MCF 10A (cell line): ENCODE results near the gene DNAL1. TPM values are rescaled to one million over a fixed set of nuclear protein-coding genes. Genes with fewer than 3 reads are reported as not detected.

Source experiments
- BruUV-seq: library from RNA; stranded (reverse); fragments of 400-500 nt; replicated peaks from 2 replicates; lab custom pipeline; 2021; lab: Mats Ljungman, UMichigan
- CTCF ChIA-PET: fragments of 300-600 bp; sonication (Branson Sonifier 250); formaldehyde crosslinking; extraction: SDS; loops from one replicate; lab custom pipeline; 2021; ENCODE audit warnings: antibody characterized with exemption, inconsistent platforms; lab: Yijun Ruan, JAX
- POLR2A ChIA-PET: fragments of 300-600, 350-650 bp; sonication (Branson Sonifier 250); formaldehyde crosslinking; extraction: SDS; loops from one replicate; lab custom pipeline; 2020; ENCODE audit warnings: antibody characterized with exemption, inconsistent platforms; lab: Yijun Ruan, JAX
- DNase-seq: peaks from one replicate; pipeline ENCODE4 v3.0.0-alpha.2; 2018; ENCODE audit not compliant: unreplicated experiment
- H3K27ac Mint-ChIP-seq: one replicate; pipeline ENCODE4 v1.8.0; 2022; ENCODE audit warnings: mild to moderate bottlenecking, low read depth, mixed read lengths; ENCODE audit not compliant: unreplicated experiment
- H3K27me3 Mint-ChIP-seq: one replicate; pipeline ENCODE4 v1.8.0; 2022; ENCODE audit warnings: mixed read lengths; ENCODE audit not compliant: insufficient read depth, unreplicated experiment
- H3K36me3 Mint-ChIP-seq: one replicate; pipeline ENCODE4 v1.8.0; 2022; ENCODE audit warnings: mild to moderate bottlenecking, moderate library complexity, mixed read lengths; ENCODE audit not compliant: insufficient read depth, unreplicated experiment
- H3K4me1 Mint-ChIP-seq: one replicate; pipeline ENCODE4 v1.8.0; 2022; ENCODE audit warnings: mixed read lengths; ENCODE audit not compliant: insufficient read depth, unreplicated experiment
- H3K4me3 Mint-ChIP-seq: one replicate; pipeline ENCODE4 v1.8.0; 2022; ENCODE audit warnings: mild to moderate bottlenecking, moderate library complexity, mixed read lengths; ENCODE audit not compliant: unreplicated experiment
- H3K9me3 Mint-ChIP-seq: one replicate; pipeline ENCODE4 v1.8.0; 2022; ENCODE audit warnings: mixed read lengths; ENCODE audit not compliant: unreplicated experiment
- CTCF ChIP-seq: fragments of 200-600 bp; IDR thresholded peaks from one replicate; pipeline ENCODE4 v1.8.0; 2022; ENCODE audit warnings: antibody characterized with exemption, mild to moderate bottlenecking; ENCODE audit not compliant: unreplicated experiment
- intact Hi-C: fragments of 100-400 bp; cut with micrococcal nuclease; formaldehyde crosslinking; loops from 2 replicates; pipeline ENCODE4 v1.14.1; 2022
- total RNA-seq: library from RNA; stranded (reverse); gene quantifications from 2 replicates; pipeline ENCODE4 v1.2.3, GENCODE V29; 2022

The DNAL1 gene
- total RNA-seq, 1 experiment from 2014 or later, result 18.5 TPM

DNA sequence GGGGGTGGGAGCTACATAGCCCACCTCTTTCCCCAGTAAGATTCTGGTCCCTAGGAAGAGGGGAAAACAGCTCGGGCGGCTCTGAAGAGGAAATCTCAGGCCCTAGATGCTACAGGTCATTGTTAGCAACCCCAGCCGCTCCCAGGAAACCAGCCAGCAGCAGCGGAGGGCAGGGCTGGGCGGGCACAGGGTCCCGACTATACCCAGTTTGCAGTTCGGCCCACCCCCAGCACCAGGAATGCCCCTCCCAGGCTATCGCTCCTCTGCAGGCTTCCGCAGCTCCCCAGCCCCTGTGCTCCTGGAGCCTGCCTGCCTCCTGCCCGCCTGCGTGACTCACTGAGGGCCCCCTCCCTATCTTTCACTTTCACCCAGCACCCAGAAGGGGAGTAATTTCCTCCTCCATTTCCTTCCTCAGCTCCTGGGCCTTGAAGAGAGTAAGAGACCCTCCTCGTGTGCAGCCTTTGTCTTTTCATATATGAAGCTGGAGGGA lies 96.6 kb downstream of the DNAL1 start:
- peaks cover 52% of the 10 kb centered on the region for H3K36me3 Mint-ChIP-seq
- peak overlapping the region; percentile 65 for H3K4me3 Mint-ChIP-seq
- TF ChIP-seq CTCF, result no peak
- peak overlapping the region; percentile 92 for H3K27ac Mint-ChIP-seq
- BruUV-seq, result no TSS peak
- H3K9me3 Mint-ChIP-seq, result no peaks in the 10 kb centered on the region
- POLR2A ChIA-PET, result interaction anchor here (0.6 to 9.8 kb wide), 18 partner anchors 8 to 278 kb away, joined by 3 to 296 read pairs (median 6); partner anchors contain the start of genes BBOF1, COQ6, ENTPD5 and FAM161B
- DNase-seq, result peak; percentile 84
- no peaks in the 10 kb centered on the region for H3K27me3 Mint-ChIP-seq
- H3K4me1 Mint-ChIP-seq, result peaks cover 55% of the 10 kb centered on the region
- CTCF ChIA-PET, result interaction anchor here (0.9 to 5.7 kb wide), 10 partner anchors 10 to 298 kb away, joined by 3 to 59 read pairs (median 4); no protein-coding TSS in a partner anchor
- intact Hi-C loops, result loop anchor here (1.0 to 5.0 kb wide), 3 partner anchors 17 to 146 kb away; partner anchors contain the start of gene ZNF410

GRCh38 chr14:73741876-73742519 lies 97.2 kb downstream of the DNAL1 start:
- intact Hi-C loops, result loop anchor here (1.0 to 5.0 kb wide), 3 partner anchors 16 to 145 kb away; partner anchors contain the start of gene ZNF410
- Mint-ChIP-seq H3K36me3 (peaks cover 47% of the 10 kb centered on the region), H3K9me3 (no peaks in the 10 kb centered on the region), H3K4me3 (peak overlapping the region; percentile 65), H3K27ac (peak overlapping the region; percentile 92), H3K27me3 (no peaks in the 10 kb centered on the region), H3K4me1 (peaks cover 58% of the 10 kb centered on the region)
- ChIA-PET POLR2A (interaction anchor here (0.6 to 9.8 kb wide), 15 partner anchors 8 to 277 kb away, joined by 3 to 296 read pairs (median 7); partner anchors contain the start of genes BBOF1, ENTPD5, PTGR2 and ZNF410), CTCF (interaction anchor here (0.7 to 5.7 kb wide), 11 partner anchors 10 to 297 kb away, joined by 3 to 59 read pairs (median 4); no protein-coding TSS in a partner anchor)
- no peak for DNase-seq
- BruUV-seq, result no TSS peak
- TF ChIP-seq CTCF, result no peak

- H3K27me3 Mint-ChIP-seq, result no peaks in the 10 kb centered on the region
- peaks cover 61% of the 10 kb centered on the region for H3K4me1 Mint-ChIP-seq
- TF ChIP-seq CTCF, result no peak
- POLR2A ChIA-PET, result interaction anchor here (0.7 to 9.8 kb wide), 7 partner anchors 7 to 207 kb away, joined by 3 to 296 read pairs (median 10); partner anchors contain the start of genes COQ6 and FAM161B
- DNase-seq, result no peak
- peak overlapping the region; percentile 15 for H3K4me3 Mint-ChIP-seq
- intact Hi-C loops, result loop anchor here (5.0 kb wide), 2 partner anchors 85 to 145 kb away; partner anchors contain the start of gene ZNF410
- no peaks in the 10 kb centered on the region for H3K9me3 Mint-ChIP-seq
- CTCF ChIA-PET, result interaction anchor here (0.7 to 5.7 kb wide), 7 partner anchors 11 to 86 kb away, joined by 3 to 59 read pairs (median 5); no protein-coding TSS in a partner anchor
- H3K27ac Mint-ChIP-seq, result peak overlapping the region; percentile 92
- peaks cover 40% of the 10 kb centered on the region for H3K36me3 Mint-ChIP-seq
- no TSS peak for BruUV-seq
These were observed 97.9 kb downstream of the DNAL1 start for GRCh38 chr14:73742520-73743238.
